ENCODE results near the gene EXOC8.

The EXOC8 gene

GRCh38 chr1:231381729-231382128 lies 44.1 kb upstream of the EXOC8 start:
- ChIA-PET POLR2A (ENCODE audit: low non-redundant PET) (no interaction called here), CTCF (interaction anchor here (0.6 to 1.3 kb wide), 2 partner anchors 23 to 24 kb away, joined by 4 read pairs; no protein-coding TSS in a partner anchor)
- no peak for TF ChIP-seq CTCF (conservative IDR thresholded peaks at IDR 0.05; ENCODE audit: low read depth)
- no peak for DNase-seq (ENCODE audit: low spot score)
- no peak overlapping the region for H3K27ac ChIP-seq

GRCh38 chr1:231376875-231377549 lies 39.4 kb upstream of the EXOC8 start:
- H3K27ac ChIP-seq, result no peak overlapping the region
- ChIA-PET POLR2A (ENCODE audit: low non-redundant PET) (no interaction called here), CTCF (no interaction called here)
- no peak for TF ChIP-seq CTCF (conservative IDR thresholded peaks at IDR 0.05; ENCODE audit: low read depth)
- DNase-seq (ENCODE audit: low spot score), result no peak

- TF ChIP-seq CTCF (conservative IDR thresholded peaks at IDR 0.05; ENCODE audit: low read depth), result no peak
- ChIA-PET CTCF (no interaction called here), POLR2A (ENCODE audit: low non-redundant PET) (no interaction called here)
- H3K27ac ChIP-seq, result no peak overlapping the region
- no peak for DNase-seq (ENCODE audit: low spot score)
Measured at GRCh38 chr1:231376101-231376500, 38.4 kb upstream of the EXOC8 start.

GRCh38 chr1:231374394-231374793 lies 36.7 kb upstream of the EXOC8 start:
- ChIA-PET CTCF (interaction anchor here (0.6 kb wide), 1 partner anchor 30 kb away, joined by 3 read pairs; no protein-coding TSS in a partner anchor), POLR2A (ENCODE audit: low non-redundant PET) (no interaction called here)
- DNase-seq (ENCODE audit: low spot score), result no peak
- H3K27ac ChIP-seq, result no peak overlapping the region
- no peak for TF ChIP-seq CTCF (conservative IDR thresholded peaks at IDR 0.05; ENCODE audit: low read depth)

- no peak for TF ChIP-seq CTCF (conservative IDR thresholded peaks at IDR 0.05; ENCODE audit: low read depth)
- CTCF ChIA-PET, result no interaction called here
- POLR2A ChIA-PET (ENCODE audit: low non-redundant PET), result no interaction called here
- no peak for DNase-seq (ENCODE audit: low spot score)
- no peak overlapping the region for H3K27ac ChIP-seq
Measured at GRCh38 chr1:231372501-231372900, 34.8 kb upstream of the EXOC8 start.

GRCh38 chr1:231369282-231369681 lies 31.6 kb upstream of the EXOC8 start:
- DNase-seq (ENCODE audit: low spot score), result no peak
- CTCF ChIA-PET, result interaction anchor here (0.6 to 0.7 kb wide), 2 partner anchors 115 to 1251 kb away, joined by 3 to 5 read pairs; no protein-coding TSS in a partner anchor
- POLR2A ChIA-PET (ENCODE audit: low non-redundant PET), result no interaction called here
- no peak overlapping the region for H3K27ac ChIP-seq
- TF ChIP-seq CTCF (conservative IDR thresholded peaks at IDR 0.05; ENCODE audit: low read depth), result no peak

Measured in RWPE1 (cell line).